Muscle layer of duodenum (tissue), 2 donors: Measurements from ENCODE around the gene NR1H4.
"Not testable (repeated sequence)": the region's sequence is repeated elsewhere in the genome, so short reads cannot be mapped to it uniquely, and the experiment has no call there.

Experiments
- H3K27ac ChIP-seq: one replicate; pipeline ENCODE4 v1.7.0; 2013; ENCODE audit warnings: mild to moderate bottlenecking, low read length
- H3K27me3 ChIP-seq: one replicate; pipeline ENCODE4 v1.7.0; 2013; ENCODE audit warnings: low read depth, mild to moderate bottlenecking, control low read depth, low read length
- H3K36me3 ChIP-seq, 2 donors: one replicate each; pipeline ENCODE4 v1.7.0; 2013; ENCODE audit warnings: low read length in 2 of 2, control low read depth in 1 of 2, mild to moderate bottlenecking in 1 of 2; ENCODE audit not compliant: insufficient read depth in 2 of 2, control insufficient read depth in 1 of 2
- H3K4me1 ChIP-seq, 2 donors: one replicate each; pipeline ENCODE4 v1.7.0; 2013; ENCODE audit warnings: low read length in 2 of 2, mild to moderate bottlenecking in 2 of 2, control low read depth in 1 of 2, moderate library complexity in 1 of 2; ENCODE audit not compliant: insufficient read depth in 2 of 2, control insufficient read depth in 1 of 2
- H3K4me3 ChIP-seq, 2 donors: one replicate each; pipeline ENCODE4 v1.7.0; 2013; ENCODE audit warnings: low read length in 2 of 2, low read depth in 1 of 2, mild to moderate bottlenecking in 1 of 2
- H3K9me3 ChIP-seq, 2 donors: one replicate each; pipeline ENCODE4 v1.7.0; 2013; ENCODE audit warnings: low read length in 2 of 2, control low read depth in 1 of 2, mild to moderate bottlenecking in 1 of 2; ENCODE audit not compliant: control insufficient read depth in 1 of 2
- donor health status: healthy.

The NR1H4 gene

GRCh38 chr12:100493396-100494012 is 19.8 kb downstream of the NR1H4 start:
- Histone ChIP-seq H3K4me1 (peaks cover 4 to 17% of the 10 kb centered on the region in 2 donors), H3K36me3 (no peaks in the 10 kb centered on the region), H3K27ac (no peak overlapping the region), H3K27me3 (no peaks in the 10 kb centered on the region), H3K4me3 (no peak overlapping the region), H3K9me3 (no peaks in the 10 kb centered on the region)

GRCh38 chr12:100494026-100494425 is 20.4 kb downstream of the NR1H4 start:
- H3K27ac ChIP-seq, result no peak overlapping the region

GRCh38 chr12:100494538-100494937 is 20.9 kb downstream of the NR1H4 start:
- no peak overlapping the region for H3K27ac ChIP-seq
- H3K36me3 ChIP-seq, result no peaks in the 10 kb centered on the region
- peaks cover 4 to 7% of the 10 kb centered on the region in 2 donors for H3K4me1 ChIP-seq
- H3K9me3 ChIP-seq, result no peaks in the 10 kb centered on the region
- no peak overlapping the region for H3K4me3 ChIP-seq
- H3K27me3 ChIP-seq, result no peaks in the 10 kb centered on the region

More at GRCh38 chr12:100494026-100494425, 20.4 kb downstream of the NR1H4 start:
- Histone ChIP-seq H3K4me1 (peaks cover 4 to 12% of the 10 kb centered on the region in 2 donors), H3K4me3 (no peak overlapping the region), H3K27me3 (no peaks in the 10 kb centered on the region), H3K9me3 (no peaks in the 10 kb centered on the region), H3K36me3 (no peaks in the 10 kb centered on the region)

GRCh38 chr12:100497105-100497795 is 23.6 kb downstream of the NR1H4 start:
- Histone ChIP-seq H3K9me3 (no peaks in the 10 kb centered on the region), H3K36me3 (no peaks in the 10 kb centered on the region), H3K4me3 (no peak overlapping the region), H3K27me3 (no peaks in the 10 kb centered on the region), H3K4me1 (peaks cover 0 to 4% of the 10 kb centered on the region in 2 donors), H3K27ac (no peak overlapping the region)

- Histone ChIP-seq H3K4me3 (no peak overlapping the region), H3K4me1 (peaks cover 0 to 4% of the 10 kb centered on the region in 2 donors), H3K27ac (no peak overlapping the region), H3K9me3 (no peaks in the 10 kb centered on the region), H3K36me3 (no peaks in the 10 kb centered on the region), H3K27me3 (no peaks in the 10 kb centered on the region)
Measured at GRCh38 chr12:100498141-100498540, 24.5 kb downstream of the NR1H4 start.

- Histone ChIP-seq H3K27me3 (no peaks in the 10 kb centered on the region), H3K4me1 (peaks cover 0 to 4% of the 10 kb centered on the region in 2 donors), H3K9me3 (no peaks in the 10 kb centered on the region), H3K4me3 (no peak overlapping the region), H3K36me3 (no peaks in the 10 kb centered on the region), H3K27ac (no peak overlapping the region)
Measured at GRCh38 chr12:100499416-100499815, 25.8 kb downstream of the NR1H4 start.

GRCh38 chr12:100502718-100503117 is 29.1 kb downstream of the NR1H4 start:
- H3K36me3 ChIP-seq, H3K9me3 ChIP-seq, H3K27ac ChIP-seq, H3K27me3 ChIP-seq, H3K4me1 ChIP-seq: not testable (repeated sequence)
- H3K4me3 ChIP-seq, result peak overlapping the region in 1 of 2 donors; percentile 14

- Histone ChIP-seq H3K36me3 (no peaks in the 10 kb centered on the region), H3K9me3 (no peaks in the 10 kb centered on the region), H3K27me3 (no peaks in the 10 kb centered on the region), H3K4me3 (peak overlapping the region in 1 of 2 donors; percentile 14), H3K27ac (peak overlapping the region; percentile 30), H3K4me1 (no peaks in the 10 kb centered on the region)
Measured at GRCh38 chr12:100503228-100503628, 29.6 kb downstream of the NR1H4 start.

GRCh38 chr12:100504804-100505203 is 31.1 kb downstream of the NR1H4 start:
- H3K9me3 ChIP-seq, result no peaks in the 10 kb centered on the region
- peak overlapping the region in 1 of 2 donors; percentile 4 for H3K4me3 ChIP-seq
- no peaks in the 10 kb centered on the region for H3K4me1 ChIP-seq
- H3K27ac ChIP-seq, result peak overlapping the region; percentile 43
- no peaks in the 10 kb centered on the region for H3K36me3 ChIP-seq
- H3K27me3 ChIP-seq, result no peaks in the 10 kb centered on the region

- H3K27ac ChIP-seq, result no peak overlapping the region
Measured at GRCh38 chr12:100508751-100509150, 35.1 kb downstream of the NR1H4 start.

GRCh38 chr12:100512692-100513091 is 39.0 kb downstream of the NR1H4 start:
- Histone ChIP-seq H3K36me3 (no peaks in the 10 kb centered on the region), H3K9me3 (no peaks in the 10 kb centered on the region)

More at GRCh38 chr12:100508751-100509150, 35.1 kb downstream of the NR1H4 start:
- Histone ChIP-seq H3K4me1 (no peaks in the 10 kb centered on the region), H3K4me3 (no peak overlapping the region), H3K36me3 (no peaks in the 10 kb centered on the region), H3K9me3 (no peaks in the 10 kb centered on the region), H3K27me3 (no peaks in the 10 kb centered on the region)

More at GRCh38 chr12:100512692-100513091, 39.0 kb downstream of the NR1H4 start:
- Histone ChIP-seq H3K4me1 (no peaks in the 10 kb centered on the region), H3K4me3 (no peak overlapping the region), H3K27ac (no peak overlapping the region), H3K27me3 (no peaks in the 10 kb centered on the region)
